A673 (cell line): Measurements from ENCODE around the gene GIMAP1. TPM values are rescaled to one million over a fixed set of nuclear protein-coding genes. Genes with fewer than 3 reads are reported as not detected.
"Not testable (repeated sequence)": the region's sequence is repeated elsewhere in the genome, so short reads cannot be mapped to it uniquely, and the experiment has no call there.

Experiments used
- Bru-seq: library from RNA; stranded (reverse); fragments of 400-500 nt; gene quantifications from one replicate; lab custom pipeline; 2021; lab: Mats Ljungman, UMichigan
- BruChase-seq, 2 experiments: library from RNA; stranded (reverse); fragments of 400-500 nt; gene quantifications; one replicate each; lab custom pipeline; 2021; lab: Mats Ljungman, UMichigan
- BruUV-seq: library from RNA; stranded (reverse); fragments of 400-500 nt; replicated peaks from 2 replicates; lab custom pipeline; 2021; lab: Mats Ljungman, UMichigan
- CTCF ChIA-PET: fragments of 300-600 bp; sonication (Branson Sonifier 250); formaldehyde crosslinking; loops from one replicate; lab custom pipeline; 2022; ENCODE audit warnings: antibody characterized with exemption; lab: Charles Lee
- POLR2A ChIA-PET: fragments of 300-600 bp; sonication (Branson Sonifier 250); formaldehyde crosslinking; loops from one replicate; lab custom pipeline; 2022; ENCODE audit warnings: antibody characterized with exemption; ENCODE audit not compliant: low non-redundant PET; lab: Charles Lee
- DNase-seq: peaks from one replicate; pipeline ENCODE4 v3.0.0-alpha.2; 2015; ENCODE audit warnings: low spot score
- H3K27ac ChIP-seq: fragments of 200-600 bp; sonication (generic); 2 replicates; pipeline ENCODE4 v1.5.1; 2016; ENCODE audit warnings: mixed run types, low read depth, mild to moderate bottlenecking, mixed read lengths, antibody characterized with exemption, low read length; ENCODE audit not compliant: poor library complexity, severe bottlenecking
- H3K27me3 ChIP-seq: fragments of 200-600 bp; sonication (generic); replicated peaks from 2 replicates; pipeline ENCODE4 v1.6.1; 2017; ENCODE audit warnings: mixed run types, low read depth, mild to moderate bottlenecking, mixed read lengths, antibody characterized with exemption, low read length; ENCODE audit not compliant: insufficient read depth, poor library complexity
- H3K36me3 ChIP-seq: fragments of 200-600 bp; sonication (generic); 2 replicates; pipeline ENCODE4 v1.6.1; 2016; ENCODE audit warnings: mixed run types, mild to moderate bottlenecking, mixed read lengths, antibody characterized with exemption, low read length; ENCODE audit not compliant: insufficient read depth, poor library complexity, severe bottlenecking
- H3K4me1 ChIP-seq: fragments of 200-600 bp; sonication (generic); 2 replicates; pipeline ENCODE4 v1.6.1; 2017; ENCODE audit warnings: mixed run types, mild to moderate bottlenecking, mixed read lengths, antibody characterized with exemption, low read length; ENCODE audit not compliant: insufficient read depth, poor library complexity, severe bottlenecking
- H3K4me3 ChIP-seq: fragments of 200-600 bp; sonication (generic); 2 replicates; pipeline ENCODE4 v1.5.1; 2016; ENCODE audit warnings: low read depth, mixed run types, mild to moderate bottlenecking, mixed read lengths, low read length; ENCODE audit not compliant: poor library complexity, severe bottlenecking
- H3K9me3 ChIP-seq: fragments of 200-600 bp; sonication (generic); 2 replicates; pipeline ENCODE4 v1.6.1; 2016; ENCODE audit warnings: mixed run types, low read depth, mild to moderate bottlenecking, mixed read lengths, antibody characterized with exemption, low read length; ENCODE audit not compliant: poor library complexity, severe bottlenecking
- CTCF ChIP-seq: fragments of 300-800, 200-600 bp; sonication (generic); conservative IDR thresholded peaks from 2 replicates; pipeline ENCODE4 v1.5.1; 2017; ENCODE audit warnings: low read depth, mild to moderate bottlenecking, antibody characterized with exemption, low read length, moderate library complexity, mixed read lengths
- EZH2 ChIP-seq: fragments of 200-600 bp; sonication (generic); IDR thresholded peaks from 2 replicates; pipeline ENCODE4 v1.6.1; 2017; ENCODE audit warnings: borderline replicate concordance, low read depth, mild to moderate bottlenecking, mixed read lengths, antibody characterized with exemption, low read length; ENCODE audit not compliant: poor library complexity, severe bottlenecking
- intact Hi-C: fragments of 100-400 bp; cut with micrococcal nuclease; formaldehyde crosslinking; loops from one replicate; pipeline ENCODE4 v1.10.0; 2022; ENCODE audit not compliant: unreplicated experiment
- long read RNA-seq: library from polyadenylated mRNA; stranded (forward); transcript quantifications from one replicate; pipeline ENCODE4 v2.0.0, GENCODE V29; 2022
- total RNA-seq: library from RNA; stranded (reverse); gene quantifications from 2 replicates; pipeline ENCODE4 v1.2.3, GENCODE V29; 2021

The GIMAP1 gene
- total RNA-seq (not detected in 2 replicates), Bru-seq, nascent RNA (percentile 14 among the genes with signal in this experiment), BruChase-seq, experiment 1, labeled RNA remaining after a 2-hour chase (not detected), BruChase-seq, experiment 2, labeled RNA remaining after a 6-hour chase (not detected)
- long read RNA-seq: 0 reads

- ChIA-PET POLR2A (no interaction called here), CTCF (no interaction called here)
- Histone ChIP-seq H3K36me3 (no peaks in the 10 kb centered on the region), H3K4me3 (no peak within 1 kb of the TSS), H3K9me3 (no peaks in the 10 kb centered on the region), H3K4me1 (no peaks in the 10 kb centered on the region), H3K27me3 (no peaks in the 10 kb centered on the region), H3K27ac (no peak within 1 kb of the TSS)
- intact Hi-C loops: no loop called here
- DNase-seq: no peak
- no peak for TF ChIP-seq CTCF
- TF ChIP-seq EZH2: no peak
- no TSS peak for BruUV-seq
These were observed at the start of gene GIMAP1 for GRCh38 chr7:150716368-150716767. Gene GIMAP1, plus strand, starts transcription at chr7:150716613. Its CDS starts 2,435 bp downstream, at chr7:150719048.

- TF ChIP-seq CTCF: no peak
- TF ChIP-seq EZH2: no peak
These were observed 47.9 kb upstream of the GIMAP1 start for GRCh38 chr7:150668472-150668911.

GRCh38 chr7:150668977-150669376 lies 47.4 kb upstream of the GIMAP1 start:
- Histone ChIP-seq H3K27ac (no peak overlapping the region), H3K4me1 (no peaks in the 10 kb centered on the region), H3K27me3 (peaks cover 3% of the 10 kb centered on the region), H3K36me3 (no peaks in the 10 kb centered on the region), H3K4me3 (no peak overlapping the region), H3K9me3 (no peaks in the 10 kb centered on the region)
- intact Hi-C loops: no loop called here
- DNase-seq: no peak
- TF ChIP-seq CTCF (no peak), EZH2 (no peak)
- no TSS peak for BruUV-seq
- ChIA-PET POLR2A (no interaction called here), CTCF (no interaction called here)

More at GRCh38 chr7:150668472-150668911, 47.9 kb upstream of the GIMAP1 start:
- Histone ChIP-seq H3K27me3 (peaks cover 3% of the 10 kb centered on the region), H3K36me3 (no peaks in the 10 kb centered on the region), H3K27ac (no peak overlapping the region), H3K4me3 (no peak overlapping the region), H3K9me3 (no peaks in the 10 kb centered on the region), H3K4me1 (no peaks in the 10 kb centered on the region)
- no TSS peak for BruUV-seq
- POLR2A ChIA-PET: no interaction called here
- no peak for DNase-seq
- intact Hi-C loops: no loop called here
- CTCF ChIA-PET: no interaction called here

GRCh38 chr7:150671798-150672585 lies 44.4 kb upstream of the GIMAP1 start:
- H3K9me3 ChIP-seq, BruUV-seq, H3K27ac ChIP-seq, H3K4me3 ChIP-seq, POLR2A ChIA-PET, CTCF ChIA-PET, DNase-seq, H3K4me1 ChIP-seq, H3K36me3 ChIP-seq, intact Hi-C loops, H3K27me3 ChIP-seq: not testable (repeated sequence)
